GM12878 (cell line): ENCODE data around the gene ZBTB5. TPM values are rescaled to one million over a fixed set of nuclear protein-coding genes. Genes with fewer than 3 reads are reported as not detected.
A peak's percentile ranks its signal among the peaks of the same experiment; 100 is the strongest.

ENCODE experiments used
- ASH2L ChIP-seq: fragments of 300-600, 200-600 bp; sonication (generic); IDR thresholded peaks from 2 replicates; pipeline ENCODE4 v1.6.1; 2017; ENCODE audit warnings: low read depth, mild to moderate bottlenecking, borderline replicate concordance
- BRCA1 ChIP-seq: IDR thresholded peaks from 2 replicates; pipeline ENCODE4 v1.6.1; 2011; ENCODE audit warnings: low read depth, low read length, improper control_type of control experiment
- CREB1 ChIP-seq: IDR thresholded peaks from 2 replicates; pipeline ENCODE4 v1.6.1; 2012; ENCODE audit warnings: low read depth, mild to moderate bottlenecking, inconsistent platforms
- CREM ChIP-seq: IDR thresholded peaks from 2 replicates; pipeline ENCODE4 v1.6.1; 2014; ENCODE audit warnings: antibody characterized with exemption, low read depth
- E2F8 ChIP-seq: fragments of 450-650 bp; IDR thresholded peaks from 2 replicates; pipeline ENCODE4 v1.6.1; 2018; ENCODE audit warnings: mild to moderate bottlenecking, low read depth, moderate library complexity; ENCODE audit not compliant: partially characterized antibody
- EP300 ChIP-seq, 2 experiments: fragments of 150-350 bp in 1 of 2; IDR thresholded peaks; 2 replicates each; pipeline ENCODE4 v1.6.1; 2011 to 2012; ENCODE audit warnings: low read depth in 2 of 2, low read length in 2 of 2, borderline replicate concordance in 1 of 2, improper control_type of control experiment in 1 of 2, inconsistent platforms in 1 of 2; ENCODE audit not compliant: control insufficient read depth in 1 of 2
- ESRRA ChIP-seq: IDR thresholded peaks from 2 replicates; pipeline ENCODE4 v1.6.1; 2012; ENCODE audit warnings: mild to moderate bottlenecking, low read length, improper control_type of control experiment
- HDAC2 ChIP-seq: fragments of 200-600 bp; sonication (generic); IDR thresholded peaks from 2 replicates; pipeline ENCODE4 v1.6.1; 2017
- IRF3 ChIP-seq: fragments of 450-650 bp; IDR thresholded peaks from 2 replicates; pipeline ENCODE4 v1.6.1; 2014; ENCODE audit warnings: mild to moderate bottlenecking
- NBN ChIP-seq: fragments of 450-650 bp; IDR thresholded peaks from 2 replicates; pipeline ENCODE4 v1.6.1; 2016
- NR2C2 ChIP-seq: IDR thresholded peaks from 2 replicates; pipeline ENCODE4 v1.6.1; 2011; ENCODE audit warnings: borderline replicate concordance, low read depth; ENCODE audit not compliant: control insufficient read depth, insufficient read length
- PAX5 ChIP-seq: IDR thresholded peaks from 2 replicates; pipeline ENCODE4 v1.6.1; 2011; ENCODE audit warnings: low read depth, low read length, borderline replicate concordance
- POLR2AphosphoS5 ChIP-seq: IDR thresholded peaks from 2 replicates; pipeline ENCODE4 v1.6.1; 2011; ENCODE audit warnings: mild to moderate bottlenecking, low read length, inconsistent platforms
- SMARCA5 ChIP-seq: fragments of 450-650 bp; IDR thresholded peaks from 2 replicates; pipeline ENCODE4 v1.6.1; 2017; ENCODE audit warnings: mild to moderate bottlenecking
- SP1 ChIP-seq: IDR thresholded peaks from one replicate; pipeline ENCODE4 v1.6.1; 2011; ENCODE audit warnings: low read depth, low read length
- SPI1 ChIP-seq: IDR thresholded peaks from 2 replicates; pipeline ENCODE4 v1.6.1; 2011; ENCODE audit warnings: low read depth, mild to moderate bottlenecking, low read length, moderate library complexity, borderline replicate concordance; ENCODE audit not compliant: insufficient read depth
- TARDBP ChIP-seq: IDR thresholded peaks from 2 replicates; pipeline ENCODE4 v1.6.1; 2016; ENCODE audit warnings: borderline replicate concordance
- TCF3 ChIP-seq: IDR thresholded peaks from 2 replicates; pipeline ENCODE4 v1.6.1; 2012; ENCODE audit warnings: low read depth, mild to moderate bottlenecking, low read length, borderline replicate concordance; ENCODE audit not compliant: insufficient read depth
- ZBTB33 ChIP-seq: fragments of 450-650 bp; IDR thresholded peaks from 2 replicates; pipeline ENCODE4 v1.6.1; 2017; ENCODE audit warnings: mild to moderate bottlenecking
- ZBTB40 ChIP-seq: fragments of 450-650 bp; IDR thresholded peaks from 2 replicates; pipeline ENCODE4 v1.6.1; 2016; ENCODE audit warnings: mild to moderate bottlenecking, moderate library complexity, borderline replicate concordance
- polyA plus RNA-seq, 11 experiments: library from polyadenylated mRNA; depleted of rRNA in 4 of 11; unstranded in 6 of 11; stranded (reverse) in 5 of 11; fragments of >200 nt; fragmentation: Nextera tagmentation in 4 of 11; fragmentation: Illumina TruSeq in 1 of 11; extraction: Ambion mirVana in 4 of 11; extraction: Trizol in 1 of 11; gene quantifications; 1 replicate in 1 of 11; 2 replicates in 10 of 11; pipeline versions ENCODE4 v1.2.1 to v1.2.3, GENCODE V29; 2011 to 2016; ENCODE audit warnings: inconsistent platforms in 2 of 11, missing spikeins in 2 of 11, low read depth in 1 of 11
- total RNA-seq, 4 experiments: library from RNA; depleted of rRNA in 3 of 4; stranded (reverse); fragments of >200 nt in 3 of 4; fragmentation: Illumina TruSeq in 1 of 4; extraction: Trizol in 1 of 4; gene quantifications; 2 replicates each; pipeline versions ENCODE4 v1.2.1 to v1.2.3, GENCODE V29; 2013 to 2021

Gene ZBTB5
- total and polyA plus RNA-seq, 10 of the 15 experiments (the other 5 are each of a cell fraction or from before 2014, with no cell fraction given), result 1.4 to 32.5 (median 12.1) TPM

- TF ChIP-seq HDAC2 (no peak), TCF3 (no peak), POLR2AphosphoS5 (peak; percentile 69; the same call in 1 of the 2 replicates), TARDBP (no peak), IRF3 (0 out of 2 replicates have a peak, but pooled peaks have one; percentile 8), CREM (peak; percentile 46), EP300 (IDR thresholded peaks at IDR 0.05; ENCODE audit: borderline replicate concordance in 1 of 2, control insufficient read depth in 1 of 2, low read depth in 2 of 2, low read length in 2 of 2) (0 out of 4 replicates have a peak, but pooled peaks of 1 of the 2 experiments have one; percentile 18), E2F8 (no peak), SP1 (no peak), SMARCA5 (peak; percentile 67; the same call in 1 of the 2 replicates), ESRRA (no peak), BRCA1 (no peak), ASH2L (no peak), ZBTB40 (no peak), CREB1 (peak; percentile 38; the same call in 1 of the 2 replicates), SPI1 (peak; percentile 62), ZBTB33 (no peak), NBN (no peak), PAX5 (0 out of 2 replicates have a peak, but pooled peaks have one; percentile 21), NR2C2 (no peak)
Measured at GRCh38 chr9:37422289-37423104, 42.8 kb downstream of the ZBTB5 start, which contains the start of gene GRHPR (continued).
